Stomach (tissue), 9 donors: ENCODE results near the gene SORCS2. TPM values are rescaled to one million over a fixed set of nuclear protein-coding genes. Genes with fewer than 3 reads are reported as not detected.

Experiments
- DNase-seq, 2 donors: peaks; one replicate each; pipeline versions ENCODE4 v3.0.0 to v3.0.0-alpha.2; 2013 to 2019
- H3K27ac ChIP-seq, 5 donors: fragments of 200-600 bp in 4 of 5; sonication (generic) in 4 of 5; one replicate each; pipeline ENCODE4 v1.5.1; 2013 to 2019; ENCODE audit warnings: mild to moderate bottlenecking in 1 of 5, moderate library complexity in 1 of 5
- H3K27me3 ChIP-seq, 3 donors: fragments of 200-600 bp; sonication (generic); one replicate each; pipeline ENCODE4 v1.5.1; 2017 to 2019; ENCODE audit warnings: mixed run types in 1 of 3
- H3K36me3 ChIP-seq, 4 donors: fragments of 200-600 bp; sonication (generic); 1 replicate in 3 of 4; 2 replicates in 1 of 4; pipeline ENCODE4 v1.5.1; 2016 to 2019
- H3K4me1 ChIP-seq, 4 donors: fragments of 200-600 bp; sonication (generic); one replicate each; pipeline ENCODE4 v1.5.1; 2016 to 2019
- H3K4me3 ChIP-seq, 4 donors: fragments of 200-600 bp; sonication (generic) in 3 of 4; one replicate each; pipeline ENCODE4 v1.5.1; 2016 to 2019; ENCODE audit warnings: mild to moderate bottlenecking in 1 of 4
- H3K9me3 ChIP-seq, 4 donors: fragments of 200-600 bp; sonication (generic); one replicate each; pipeline ENCODE4 v1.5.1; 2016 to 2019
- CTCF ChIP-seq, 7 experiments: fragments of 450-650 bp in 4 of 7; fragments of 200-600 bp in 3 of 7; sonication (generic) in 3 of 7; IDR thresholded peaks; one replicate each; pipeline ENCODE4 v1.5.1; 2016 to 2019; ENCODE audit warnings: antibody characterized with exemption in 7 of 7, control low read depth in 2 of 7, mild to moderate bottlenecking in 1 of 7
- EP300 ChIP-seq: sonication (generic); formaldehyde crosslinking; IDR thresholded peaks from one replicate; pipeline ENCODE4 v1.6.1; 2017; ENCODE audit warnings: antibody characterized with exemption
- POLR2A ChIP-seq, 4 donors: fragments of 450-650 bp; IDR thresholded peaks; one replicate each; pipeline ENCODE4 v1.6.1; 2016; ENCODE audit warnings: antibody characterized with exemption in 4 of 4, control low read depth in 2 of 4, mild to moderate bottlenecking in 1 of 4, moderate library complexity in 1 of 4
- POLR2AphosphoS5 ChIP-seq, 3 donors: sonication (generic); formaldehyde crosslinking; IDR thresholded peaks; one replicate each; pipeline ENCODE4 v1.6.1; 2016; ENCODE audit warnings: antibody characterized with exemption in 3 of 3
- WGBS, 5 donors: extraction: QIAGEN DNeasy Blood & Tissue Kit in 3 of 5; methylation state at CpG; one replicate each; pipeline versions ENCODE4 v1.1.5 to v1.1.7; 2013 to 2018; 5-methylcytosine and 5-hydroxymethylcytosine counted together
- intact Hi-C: fragments of 100-400 bp; cut with DNase I; formaldehyde crosslinking; loops from one replicate; pipeline ENCODE4 v1.15.1; 2023; ENCODE audit warnings: low total_unique reads
- polyA plus RNA-seq, 3 donors: library from polyadenylated mRNA; stranded (reverse); fragments of 200-250 nt; gene quantifications; one replicate each; pipeline ENCODE4 v1.2.3, GENCODE V29; 2013
- total RNA-seq, 5 donors: library from RNA; depleted of rRNA; stranded (reverse); fragments of >200 nt; gene quantifications; one replicate each; pipeline versions ENCODE4 v1.1.0 to v1.2.3, GENCODE V29; 2014 to 2016
- donor health status: healthy with polysubstance abuse.
- donor health status: Bipolar disorder and iron deficiency.
- donor health status: healthy.

Gene SORCS2
- total and polyA plus RNA-seq, 8 donors: under 0.01 to 13.0 (median 0.50) TPM; not detected in 1

- H3K27me3 ChIP-seq: peaks cover 0 to 23% (median 0%) of the 10 kb centered on the region in 3 donors
- H3K9me3 ChIP-seq: peaks cover 0 to 31% (median 21%) of the 10 kb centered on the region in 4 donors
- H3K27ac ChIP-seq: no peak overlapping the region
- intact Hi-C loops: no loop called here
- H3K4me1 ChIP-seq: peaks cover 0 to 15% (median 5%) of the 10 kb centered on the region in 4 donors
- DNase-seq: peak in 1 of 2 donors; percentile 88
- TF ChIP-seq POLR2AphosphoS5 (IDR thresholded peaks at IDR 0.05) (peak in 1 of 3 donors; percentile 7), EP300 (no peak)
- WGBS, 5 donors: 20 to 51% (median 39%) methylated on average over 1 of the region's 1 CpG
- H3K4me3 ChIP-seq: no peak overlapping the region
- no peaks in the 10 kb centered on the region for H3K36me3 ChIP-seq
Measured at GRCh38 chr4:7410446-7410845, 218.1 kb downstream of the SORCS2 start.

GRCh38 chr4:7411491-7411890 lies 219.2 kb downstream of the SORCS2 start:
- peaks cover 0 to 31% (median 21%) of the 10 kb centered on the region in 4 donors for H3K9me3 ChIP-seq
- peaks cover 0 to 15% (median 5%) of the 10 kb centered on the region in 4 donors for H3K4me1 ChIP-seq
- no peak overlapping the region for H3K4me3 ChIP-seq
- intact Hi-C loops: no loop called here
- H3K27ac ChIP-seq: no peak overlapping the region
- DNase-seq: peak in 1 of 2 donors; percentile 7
- H3K36me3 ChIP-seq: no peaks in the 10 kb centered on the region
- peaks cover 0 to 23% (median 0%) of the 10 kb centered on the region in 3 donors for H3K27me3 ChIP-seq
- 62 to 82% (median 79%) methylated on average over 1 of the region's 1 CpG for WGBS, 5 donors
- TF ChIP-seq POLR2AphosphoS5 (IDR thresholded peaks at IDR 0.05): no peak
- TF ChIP-seq EP300: no peak
- no peak for TF ChIP-seq POLR2A (IDR thresholded peaks at IDR 0.05)
- no peak for TF ChIP-seq CTCF (IDR thresholded peaks at IDR 0.05)

- peaks cover 0 to 15% (median 5%) of the 10 kb centered on the region in 4 donors for H3K4me1 ChIP-seq
- intact Hi-C loops: no loop called here
- TF ChIP-seq CTCF (IDR thresholded peaks at IDR 0.05): no peak
- peaks cover 0 to 23% (median 0%) of the 10 kb centered on the region in 3 donors for H3K27me3 ChIP-seq
- H3K9me3 ChIP-seq: peaks cover 0 to 29% (median 21%) of the 10 kb centered on the region in 4 donors
- no peak overlapping the region for H3K4me3 ChIP-seq
- peak; percentile 10 to 43 for DNase-seq
- no peaks in the 10 kb centered on the region for H3K36me3 ChIP-seq
- WGBS, 5 donors: 69 to 81% (median 70%) methylated on average over 10 to 12 of the region's 12 CpGs
- no peak overlapping the region for H3K27ac ChIP-seq
Measured at GRCh38 chr4:7411896-7412553, 219.7 kb downstream of the SORCS2 start.

GRCh38 chr4:7412554-7412912 lies 220.2 kb downstream of the SORCS2 start:
- Histone ChIP-seq H3K27me3 (peaks cover 0 to 23% (median 0%) of the 10 kb centered on the region in 3 donors), H3K9me3 (peaks cover 0 to 24% (median 19%) of the 10 kb centered on the region in 4 donors), H3K36me3 (no peaks in the 10 kb centered on the region), H3K4me3 (no peak overlapping the region), H3K4me1 (peaks cover 0 to 15% (median 5%) of the 10 kb centered on the region in 4 donors), H3K27ac (no peak overlapping the region)
- peak in 1 of 2 donors; percentile 13 for DNase-seq
- WGBS, 5 donors: 79 to 88% (median 86%) methylated on average over 3 to 4 of the region's 4 CpGs
- intact Hi-C loops: no loop called here
- no peak for TF ChIP-seq EP300
- no peak for TF ChIP-seq CTCF (IDR thresholded peaks at IDR 0.05)
- no peak for TF ChIP-seq POLR2AphosphoS5 (IDR thresholded peaks at IDR 0.05)
- TF ChIP-seq POLR2A (IDR thresholded peaks at IDR 0.05): no peak

- 80 to 91% (median 88%) methylated on average over 9 of the region's 9 CpGs for WGBS, 5 donors
- intact Hi-C loops: no loop called here
- Histone ChIP-seq H3K4me1 (peaks cover 0 to 15% (median 5%) of the 10 kb centered on the region in 4 donors), H3K36me3 (no peaks in the 10 kb centered on the region), H3K4me3 (no peak overlapping the region), H3K27ac (no peak overlapping the region), H3K9me3 (peaks cover 0 to 12% (median 7%) of the 10 kb centered on the region in 4 donors), H3K27me3 (peaks cover 0 to 23% (median 0%) of the 10 kb centered on the region in 3 donors)
- no peak for TF ChIP-seq CTCF (IDR thresholded peaks at IDR 0.05)
- TF ChIP-seq POLR2AphosphoS5 (IDR thresholded peaks at IDR 0.05): no peak
- TF ChIP-seq EP300: no peak
- no peak for TF ChIP-seq POLR2A (IDR thresholded peaks at IDR 0.05)
- DNase-seq: peak in 1 of 2 donors; percentile 13
Measured at GRCh38 chr4:7414046-7414445, 221.7 kb downstream of the SORCS2 start.
